Ascending aorta (tissue), 2 donors: ENCODE measurements around the gene VPS26A. TPM values are rescaled to one million over a fixed set of nuclear protein-coding genes. Genes with fewer than 3 reads are reported as not detected.

Source experiments
- DNase-seq, 2 donors: peaks; one replicate each; pipeline ENCODE4 v3.0.0-alpha.2; 2019; ENCODE audit warnings: low spot score in 2 of 2
- H3K27ac ChIP-seq, 2 donors: fragments of 200-600 bp; sonication (generic); one replicate each; pipeline ENCODE4 v1.5.1; 2016 to 2017; ENCODE audit warnings: mild to moderate bottlenecking in 1 of 2
- H3K27me3 ChIP-seq: fragments of 200-600 bp; sonication (generic); one replicate; pipeline ENCODE4 v1.5.1; 2017
- H3K36me3 ChIP-seq, 2 donors: fragments of 200-600 bp; sonication (generic); one replicate each; pipeline ENCODE4 v1.5.1; 2016
- H3K4me1 ChIP-seq, 2 donors: fragments of 200-600 bp; sonication (generic); one replicate each; pipeline ENCODE4 v1.5.1; 2016 to 2017; ENCODE audit warnings: mild to moderate bottlenecking in 1 of 2
- H3K4me3 ChIP-seq, 2 donors: fragments of 200-600 bp; sonication (generic); one replicate each; pipeline ENCODE4 v1.5.1; 2016 to 2017; ENCODE audit warnings: mild to moderate bottlenecking in 1 of 2
- H3K9me3 ChIP-seq, 2 donors: fragments of 200-600 bp; sonication (generic); one replicate each; pipeline ENCODE4 v1.5.1; 2016
- CTCF ChIP-seq, 3 experiments: fragments of 200-600 bp in 2 of 3; fragments of 450-650 bp in 1 of 3; sonication (generic) in 2 of 3; IDR thresholded peaks; one replicate each; pipeline ENCODE4 v1.5.1; 2016 to 2019; ENCODE audit warnings: antibody characterized with exemption in 3 of 3, mild to moderate bottlenecking in 1 of 3, moderate library complexity in 1 of 3
- intact Hi-C: fragments of 100-400 bp; cut with DNase I; formaldehyde crosslinking; loops from one replicate; pipeline ENCODE4 v1.15.1; 2023
- total RNA-seq: library from RNA; depleted of rRNA; stranded (reverse); fragments of >200 nt; gene quantifications from one replicate; pipeline ENCODE4 v1.1.0, GENCODE V29; 2016

Gene VPS26A
- total RNA-seq, 1 donor from 2014 or later: 26.0 TPM

- H3K4me1 ChIP-seq: peaks cover 4 to 17% of the 10 kb centered on the region in 2 donors
- intact Hi-C loops: loop anchor here (5.0 to 10.0 kb wide), 3 partner anchors 185 to 777 kb away; partner anchors contain the start of gene RUFY2
- TF ChIP-seq CTCF (IDR thresholded peaks at IDR 0.05): no peak
Observed at GRCh38 chr10:69182005-69182404, 58.0 kb downstream of the VPS26A start.

GRCh38 chr10:69186524-69186923 is 62.5 kb downstream of the VPS26A start:
- no peak overlapping the region for H3K27ac ChIP-seq
- H3K4me3 ChIP-seq: no peak overlapping the region
- peaks cover 29 to 56% of the 10 kb centered on the region in 2 donors for H3K36me3 ChIP-seq
- no peaks in the 10 kb centered on the region for H3K27me3 ChIP-seq
- H3K9me3 ChIP-seq: no peaks in the 10 kb centered on the region
- TF ChIP-seq CTCF (IDR thresholded peaks at IDR 0.05): no peak
- peaks cover 0 to 6% of the 10 kb centered on the region in 2 donors for H3K4me1 ChIP-seq
- no peak for DNase-seq
- intact Hi-C loops: loop anchor here (10.0 kb wide), 1 partner anchor 782 kb away; the partner anchor contains the start of gene RUFY2

More at GRCh38 chr10:69182005-69182404, 58.0 kb downstream of the VPS26A start:
- no peak for DNase-seq
- no peak overlapping the region for H3K4me3 ChIP-seq
- H3K27me3 ChIP-seq: no peaks in the 10 kb centered on the region
- H3K9me3 ChIP-seq: no peaks in the 10 kb centered on the region
- H3K27ac ChIP-seq: no peak overlapping the region
- peaks cover 9 to 12% of the 10 kb centered on the region in 2 donors for H3K36me3 ChIP-seq

DNA sequence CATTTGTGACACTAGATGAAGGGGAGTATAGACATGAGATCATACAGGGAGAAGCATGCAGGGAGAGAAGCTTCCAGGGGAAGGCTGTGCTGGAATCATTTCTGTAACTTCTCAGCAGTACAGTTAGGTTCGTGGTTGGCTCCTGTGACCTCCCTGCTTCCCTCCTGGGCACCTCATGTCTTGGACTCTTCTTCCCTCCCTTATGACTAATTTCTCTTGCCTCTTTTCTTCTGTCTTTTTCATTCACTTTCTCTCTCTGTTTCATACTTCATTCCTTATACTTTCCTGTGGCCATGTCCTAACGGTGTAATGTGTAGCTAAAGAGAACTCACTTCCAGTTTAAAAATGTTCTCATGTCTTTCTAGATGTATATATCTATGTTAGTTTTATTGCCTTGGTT is 77.1 kb downstream of the VPS26A start:
- intact Hi-C loops: no loop called here
- H3K4me3 ChIP-seq: no peak overlapping the region
- DNase-seq: no peak
- H3K4me1 ChIP-seq: no peaks in the 10 kb centered on the region
- no peaks in the 10 kb centered on the region for H3K9me3 ChIP-seq
- H3K27me3 ChIP-seq: no peaks in the 10 kb centered on the region
- no peak overlapping the region for H3K27ac ChIP-seq
- no peak for TF ChIP-seq CTCF (IDR thresholded peaks at IDR 0.05)
- peaks cover 81 to 88% of the 10 kb centered on the region in 2 donors for H3K36me3 ChIP-seq

GRCh38 chr10:69202332-69202731 is 78.4 kb downstream of the VPS26A start:
- H3K36me3 ChIP-seq: peaks cover 82 to 88% of the 10 kb centered on the region in 2 donors

GRCh38 chr10:69208761-69209160 is 84.8 kb downstream of the VPS26A start:
- H3K9me3 ChIP-seq: no peaks in the 10 kb centered on the region
- intact Hi-C loops: no loop called here
- H3K4me3 ChIP-seq: no peak overlapping the region
- no peaks in the 10 kb centered on the region for H3K27me3 ChIP-seq
- no peaks in the 10 kb centered on the region for H3K4me1 ChIP-seq
- H3K36me3 ChIP-seq: peaks cover 42 to 55% of the 10 kb centered on the region in 2 donors
- peak in 1 of 2 donors; percentile 52 for DNase-seq
- H3K27ac ChIP-seq: no peak overlapping the region
- TF ChIP-seq CTCF (IDR thresholded peaks at IDR 0.05): no peak

More at GRCh38 chr10:69202332-69202731, 78.4 kb downstream of the VPS26A start:
- H3K9me3 ChIP-seq: no peaks in the 10 kb centered on the region
- H3K27ac ChIP-seq: no peak overlapping the region
- DNase-seq: no peak
- no peak for TF ChIP-seq CTCF (IDR thresholded peaks at IDR 0.05)
- H3K27me3 ChIP-seq: no peaks in the 10 kb centered on the region
- H3K4me3 ChIP-seq: no peak overlapping the region
- H3K4me1 ChIP-seq: no peaks in the 10 kb centered on the region
- intact Hi-C loops: no loop called here
